ENCODE data around the gene CD2AP.

DNA sequence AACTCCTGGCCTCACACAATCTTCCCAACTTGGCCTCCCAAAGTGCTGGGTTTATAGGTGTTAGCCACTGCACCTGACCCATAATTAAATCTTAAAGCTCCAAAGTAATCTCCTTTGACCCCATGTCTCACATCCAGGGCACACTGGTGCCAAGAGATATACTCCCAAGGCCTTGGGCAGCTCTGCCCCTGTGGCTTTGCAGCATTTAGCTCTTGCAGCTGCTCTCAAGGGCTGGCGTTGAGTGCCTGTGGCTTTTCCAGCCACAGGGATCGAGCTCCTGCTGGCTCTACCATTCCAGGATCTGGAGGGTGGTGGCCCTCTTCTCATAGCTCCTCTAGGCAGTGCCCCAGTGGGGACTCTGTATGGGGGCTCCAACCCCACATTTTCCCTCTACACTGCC is 49.3 kb upstream of the CD2AP start:
- TF ChIP-seq, protein P1, sequence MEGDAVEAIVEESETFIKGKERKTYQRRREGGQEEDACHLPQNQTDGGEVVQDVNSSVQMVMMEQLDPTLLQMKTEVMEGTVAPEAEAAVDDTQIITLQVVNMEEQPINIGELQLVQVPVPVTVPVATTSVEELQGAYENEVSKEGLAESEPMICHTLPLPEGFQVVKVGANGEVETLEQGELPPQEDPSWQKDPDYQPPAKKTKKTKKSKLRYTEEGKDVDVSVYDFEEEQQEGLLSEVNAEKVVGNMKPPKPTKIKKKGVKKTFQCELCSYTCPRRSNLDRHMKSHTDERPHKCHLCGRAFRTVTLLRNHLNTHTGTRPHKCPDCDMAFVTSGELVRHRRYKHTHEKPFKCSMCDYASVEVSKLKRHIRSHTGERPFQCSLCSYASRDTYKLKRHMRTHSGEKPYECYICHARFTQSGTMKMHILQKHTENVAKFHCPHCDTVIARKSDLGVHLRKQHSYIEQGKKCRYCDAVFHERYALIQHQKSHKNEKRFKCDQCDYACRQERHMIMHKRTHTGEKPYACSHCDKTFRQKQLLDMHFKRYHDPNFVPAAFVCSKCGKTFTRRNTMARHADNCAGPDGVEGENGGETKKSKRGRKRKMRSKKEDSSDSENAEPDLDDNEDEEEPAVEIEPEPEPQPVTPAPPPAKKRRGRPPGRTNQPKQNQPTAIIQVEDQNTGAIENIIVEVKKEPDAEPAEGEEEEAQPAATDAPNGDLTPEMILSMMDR (IDR thresholded peaks at IDR 0.05; ENCODE audit: poor library complexity) = no peak
- TF ChIP-seq EZH2 (IDR thresholded peaks at IDR 0.05; ENCODE audit: borderline replicate concordance) = no peak
